Smooth muscle cell (in vitro differentiated cells): ENCODE data around the gene TMC6. TPM values are rescaled to one million over a fixed set of nuclear protein-coding genes. Genes with fewer than 3 reads are reported as not detected.
A peak's percentile ranks its signal among the peaks of the same experiment; 100 is the strongest.

Experiments
- DNase-seq: peaks from one replicate; lab custom pipeline; 2025; ENCODE audit not compliant: unreplicated experiment; lab: John Stamatoyannopoulos, UW
- H2AFZ ChIP-seq: fragments of 200-600 bp; sonication (generic); 2 replicates; pipeline ENCODE4 v1.6.0; 2016; ENCODE audit warnings: antibody characterized with exemption, low read depth, mild to moderate bottlenecking
- H3F3A ChIP-seq: fragments of 200-600 bp; sonication (generic); 2 replicates; pipeline ENCODE4 v1.6.0; 2017; ENCODE audit warnings: antibody characterized with exemption, low read depth
- H3K27ac ChIP-seq: fragments of 200-600 bp; sonication (generic); 2 replicates; pipeline ENCODE4 v1.5.1; 2016; ENCODE audit warnings: low read depth, mild to moderate bottlenecking
- H3K27me3 ChIP-seq: fragments of 200-600 bp; sonication (generic); 2 replicates; pipeline ENCODE4 v1.6.1; 2016; ENCODE audit warnings: low read depth, mild to moderate bottlenecking
- H3K36me3 ChIP-seq: fragments of 200-600 bp; sonication (generic); 2 replicates; pipeline ENCODE4 v1.5.1; 2016; ENCODE audit warnings: low read depth
- H3K4me1 ChIP-seq: fragments of 200-600 bp; sonication (generic); 2 replicates; pipeline ENCODE4 v1.5.1; 2016; ENCODE audit warnings: low read depth
- H3K4me2 ChIP-seq: fragments of 200-600 bp; sonication (generic); 2 replicates; pipeline ENCODE4 v1.6.0; 2016; ENCODE audit warnings: mild to moderate bottlenecking
- H3K4me3 ChIP-seq: fragments of 200-600 bp; sonication (generic); 2 replicates; pipeline ENCODE4 v1.5.1; 2016; ENCODE audit warnings: mild to moderate bottlenecking
- H3K79me2 ChIP-seq: fragments of 200-600 bp; sonication (generic); 2 replicates; pipeline ENCODE4 v1.6.0; 2016; ENCODE audit warnings: low read depth, mild to moderate bottlenecking
- H3K9ac ChIP-seq: fragments of 200-600 bp; sonication (generic); 2 replicates; pipeline ENCODE4 v1.6.0; 2016; ENCODE audit warnings: low read depth
- H3K9me3 ChIP-seq: fragments of 200-600 bp; sonication (generic); replicated peaks from 2 replicates; pipeline ENCODE4 v1.5.1; 2016; ENCODE audit warnings: low read depth
- H4K20me1 ChIP-seq: fragments of 200-600 bp; sonication (generic); 2 replicates; pipeline ENCODE4 v1.6.0; 2016; ENCODE audit warnings: low read depth
- CTCF ChIP-seq: fragments of 200-600 bp; sonication (generic); IDR thresholded peaks from 2 replicates; pipeline ENCODE4 v1.5.1; 2017; ENCODE audit warnings: borderline replicate concordance, mild to moderate bottlenecking, antibody characterized with exemption; ENCODE audit not compliant: insufficient read depth, poor library complexity, severe bottlenecking
- WGBS: methylation state at CpG from one replicate; pipeline ENCODE4 v1.1.7; 2016; ENCODE audit warnings: low lambda C conversion rate; 5-methylcytosine and 5-hydroxymethylcytosine counted together
- polyA plus RNA-seq: library from polyadenylated mRNA; unstranded; fragments of >200 nt; fragmentation: Nextera tagmentation; extraction: Ambion mirVana; gene quantifications from 2 replicates; pipeline ENCODE4 v1.2.1, GENCODE V29; 2016
- total RNA-seq: library from RNA; depleted of rRNA; stranded (reverse); fragments of >200 nt; gene quantifications from 2 replicates; pipeline ENCODE4 v1.2.3, GENCODE V29; 2014

Gene TMC6
- total and polyA plus RNA-seq, 2 experiments from 2014 or later: 40.2 to 42.2 TPM

- H4K20me1 ChIP-seq: no peaks in the 10 kb centered on the region
- no peak overlapping the region for H3K4me2 ChIP-seq
- H3F3A ChIP-seq: no peaks in the 10 kb centered on the region
- H2AFZ ChIP-seq: no peak overlapping the region
- H3K79me2 ChIP-seq: no peaks in the 10 kb centered on the region
- H3K9me3 ChIP-seq: no peaks in the 10 kb centered on the region
- no peak for DNase-seq
- no peak overlapping the region for H3K27ac ChIP-seq
- H3K4me3 ChIP-seq: no peak overlapping the region
- H3K27me3 ChIP-seq: peaks cover 18% of the 10 kb centered on the region
- no peaks in the 10 kb centered on the region for H3K36me3 ChIP-seq
- no peak for TF ChIP-seq CTCF
- peaks cover 6% of the 10 kb centered on the region for H3K4me1 ChIP-seq
- H3K9ac ChIP-seq: no peak overlapping the region
- 92% methylated on average over 9 of the region's 9 CpGs for WGBS
Observed at GRCh38 chr17:78132767-78133178, 4.2 kb upstream of the TMC6 start.

DNA sequence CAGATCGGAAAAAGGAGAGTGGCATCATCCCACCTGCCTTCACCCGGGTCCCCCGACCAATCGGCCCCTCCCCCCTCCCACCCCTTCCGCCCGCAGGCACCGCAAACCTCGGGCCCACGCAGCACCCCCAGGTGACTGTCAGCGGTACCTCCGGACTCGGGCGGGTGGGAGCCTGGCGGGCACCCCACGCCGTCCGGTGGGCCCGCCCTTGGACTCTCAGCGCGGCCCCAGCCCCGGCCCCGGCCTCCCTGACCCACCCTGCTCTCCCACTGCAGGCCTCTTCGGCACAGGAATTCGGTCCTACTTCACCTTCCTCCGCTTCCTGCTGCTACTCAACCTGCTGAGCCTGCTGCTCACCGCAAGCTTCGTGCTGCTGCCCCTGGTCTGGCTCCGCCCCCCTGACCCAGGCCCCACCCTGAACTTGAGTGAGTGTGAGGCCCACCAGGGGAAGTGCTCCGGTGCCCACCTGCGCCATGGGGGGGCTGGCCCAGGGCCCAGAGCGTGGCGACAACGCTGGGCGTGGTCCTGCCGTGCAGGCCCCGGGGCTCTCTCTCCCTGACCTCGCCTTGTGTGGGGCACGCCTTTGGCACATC, 3.6 kb upstream of the TMC6 start:
- H4K20me1 ChIP-seq: no peaks in the 10 kb centered on the region
- H3K27me3 ChIP-seq: peaks cover 18% of the 10 kb centered on the region
- peak overlapping the region; percentile 70 for H3K4me2 ChIP-seq
- no peaks in the 10 kb centered on the region for H3F3A ChIP-seq
- no peaks in the 10 kb centered on the region for H3K79me2 ChIP-seq
- WGBS: 32% methylated on average over 23 of the region's 38 CpGs
- no peaks in the 10 kb centered on the region for H3K36me3 ChIP-seq
- no peak for TF ChIP-seq CTCF
- no peak overlapping the region for H2AFZ ChIP-seq
- peak overlapping the region; percentile 30 for H3K4me3 ChIP-seq
- H3K4me1 ChIP-seq: peaks cover 12% of the 10 kb centered on the region
- H3K9me3 ChIP-seq: no peaks in the 10 kb centered on the region
- no peak overlapping the region for H3K27ac ChIP-seq
- no peak for DNase-seq
- no peak overlapping the region for H3K9ac ChIP-seq

- WGBS: 42% methylated on average over 32 of the region's 74 CpGs
- Histone ChIP-seq H3F3A (no peaks in the 10 kb centered on the region), H4K20me1 (no peaks in the 10 kb centered on the region), H3K36me3 (no peaks in the 10 kb centered on the region), H3K79me2 (no peaks in the 10 kb centered on the region), H3K9ac (no peak overlapping the region), H2AFZ (no peak overlapping the region), H3K4me1 (peaks cover 13% of the 10 kb centered on the region), H3K9me3 (no peaks in the 10 kb centered on the region), H3K4me3 (peak overlapping the region; percentile 30), H3K4me2 (peak overlapping the region; percentile 70), H3K27me3 (peaks cover 18% of the 10 kb centered on the region), H3K27ac (no peak overlapping the region)
- no peak for DNase-seq
- no peak for TF ChIP-seq CTCF
Observed at GRCh38 chr17:78131172-78132083, 2.9 kb upstream of the TMC6 start.
